HepG2 (cell line): ENCODE data around the gene MED12. TPM values are rescaled to one million over a fixed set of nuclear protein-coding genes. Genes with fewer than 3 reads are reported as not detected.

Experiments
- BCL6 ChIP-seq: IDR thresholded peaks from 2 replicates; pipeline ENCODE4 v1.6.1; 2016; ENCODE audit warnings: missing genetic modification reagents, missing compliant biosample characterization
- CC2D1A ChIP-seq: sonication (generic); formaldehyde crosslinking; IDR thresholded peaks from 2 replicates; pipeline ENCODE4 v1.8.1; 2023; ENCODE audit warnings: mild to moderate bottlenecking, missing genetic modification reagents
- ETV5 ChIP-seq: IDR thresholded peaks from 2 replicates; pipeline ENCODE4 v1.6.1; 2018; ENCODE audit warnings: missing biosample characterization, missing genetic modification reagents, inconsistent platforms, borderline replicate concordance
- HMG20A ChIP-seq: IDR thresholded peaks from 2 replicates; pipeline ENCODE4 v1.6.1; 2016; ENCODE audit warnings: borderline replicate concordance
- KLF9 ChIP-seq: IDR thresholded peaks from 2 replicates; pipeline ENCODE4 v1.6.1; 2016; ENCODE audit warnings: low read depth
- KMT2A ChIP-seq: sonication (generic); formaldehyde crosslinking; IDR thresholded peaks from 2 replicates; pipeline ENCODE4 v1.4.0; 2020; ENCODE audit warnings: missing genetic modification reagents
- PHF8 ChIP-seq: sonication (generic); formaldehyde crosslinking; IDR thresholded peaks from 2 replicates; pipeline ENCODE4 v1.5.0; 2020; ENCODE audit warnings: missing genetic modification reagents
- SIN3A ChIP-seq: IDR thresholded peaks from 2 replicates; pipeline ENCODE4 v1.6.1; 2011; ENCODE audit warnings: low read depth, mild to moderate bottlenecking, control low read depth, low read length, borderline replicate concordance
- SNRNP70 ChIP-seq: fragments of 200-400 bp; formaldehyde crosslinking; IDR thresholded peaks from 2 replicates; pipeline ENCODE4 v1.6.1; 2017; ENCODE audit warnings: mild to moderate bottlenecking, low read depth, low read length, moderate library complexity
- SP140L ChIP-seq: sonication (generic); formaldehyde crosslinking; IDR thresholded peaks from 2 replicates; pipeline ENCODE4 v1.4.0; 2020; ENCODE audit warnings: missing genetic modification reagents, borderline replicate concordance
- ZNF160 ChIP-seq: sonication (generic); formaldehyde crosslinking; IDR thresholded peaks from 2 replicates; pipeline ENCODE4 v1.8.0; 2022; ENCODE audit warnings: mild to moderate bottlenecking, inconsistent platforms, missing genetic modification reagents
- ZNF496 ChIP-seq: sonication (generic); formaldehyde crosslinking; IDR thresholded peaks from 2 replicates; pipeline ENCODE4 v1.8.1; 2023; ENCODE audit warnings: mild to moderate bottlenecking, moderate library complexity, missing genetic modification reagents; ENCODE audit not compliant: insufficient replicate concordance
- polyA plus RNA-seq, 8 experiments: library from polyadenylated mRNA; depleted of rRNA in 3 of 8; stranded (reverse) in 7 of 8; unstranded in 1 of 8; fragments of >200 nt; fragmentation: Illumina TruSeq in 4 of 8; extraction: Trizol in 4 of 8; gene quantifications; 2 replicates each; pipeline versions ENCODE4 v1.2.1 to v1.2.3, GENCODE V29; 2011 to 2016; ENCODE audit warnings: low read depth in 4 of 8, missing spikeins in 1 of 8, mixed read lengths in 1 of 8; ENCODE audit not compliant: insufficient read depth in 1 of 8
- total RNA-seq, 5 experiments: library from RNA; depleted of rRNA; stranded (reverse); fragments of >200 nt; fragmentation: Illumina TruSeq; extraction: Trizol; gene quantifications; 2 replicates each; pipeline ENCODE4 v1.2.3, GENCODE V29; 2016; ENCODE audit warnings: low read depth in 1 of 5
- TF ChIP-seq, protein P1 (sequence below): sonication (generic); formaldehyde crosslinking; IDR thresholded peaks from 2 replicates; pipeline ENCODE4 v1.8.1; 2023; ENCODE audit warnings: mild to moderate bottlenecking, missing genetic modification reagents
- TF ChIP-seq, protein P2 (sequence below): sonication (generic); formaldehyde crosslinking; IDR thresholded peaks from 2 replicates; pipeline ENCODE4 v1.5.0; 2020; ENCODE audit warnings: missing genetic modification reagents, mild to moderate bottlenecking, borderline replicate concordance
- TF ChIP-seq, protein P3 (sequence below): IDR thresholded peaks from 2 replicates; pipeline ENCODE4 v1.6.1; 2016; ENCODE audit warnings: mild to moderate bottlenecking
- TF ChIP-seq, protein P4 (sequence below): sonication (generic); formaldehyde crosslinking; IDR thresholded peaks from 2 replicates; pipeline ENCODE4 v1.4.0; 2020; ENCODE audit warnings: missing genetic modification reagents
- TF ChIP-seq, protein P5 (sequence below): sonication (generic); formaldehyde crosslinking; IDR thresholded peaks from 2 replicates; pipeline ENCODE4 v1.5.0; 2020; ENCODE audit warnings: mild to moderate bottlenecking, missing genetic modification reagents, borderline replicate concordance
- TF ChIP-seq, protein P6 (sequence below): sonication (generic); formaldehyde crosslinking; IDR thresholded peaks from 2 replicates; pipeline ENCODE4 v1.8.0; 2022; ENCODE audit warnings: mild to moderate bottlenecking, missing genetic modification reagents, moderate library complexity

The MED12 gene
- total and polyA plus RNA-seq, 2 of the 13 experiments (the other 11 are each of a cell fraction or from before 2014, with no cell fraction given) = 9.4 to 15.0 TPM

DNA sequence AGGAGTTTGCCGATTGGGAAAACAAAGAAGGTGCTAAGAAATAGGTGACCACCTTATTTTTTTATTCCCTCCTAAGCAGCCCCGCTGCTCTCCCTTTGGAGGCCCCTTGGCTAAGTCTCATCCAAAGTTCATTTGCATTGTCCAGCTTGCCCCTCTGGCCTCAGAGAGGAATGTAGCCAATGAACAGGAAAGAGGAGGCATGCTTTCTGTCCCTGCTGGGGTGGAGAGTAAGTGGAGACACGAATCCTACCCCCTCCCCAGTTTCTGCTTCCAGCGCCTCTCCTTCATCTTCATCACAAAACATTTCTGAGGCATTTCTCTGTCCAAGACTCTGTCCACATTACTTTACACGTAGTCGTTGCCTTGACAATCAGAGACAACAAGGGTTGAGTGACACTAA lies 64.9 kb downstream of the MED12 start (continued):
- TF ChIP-seq, protein P1, sequence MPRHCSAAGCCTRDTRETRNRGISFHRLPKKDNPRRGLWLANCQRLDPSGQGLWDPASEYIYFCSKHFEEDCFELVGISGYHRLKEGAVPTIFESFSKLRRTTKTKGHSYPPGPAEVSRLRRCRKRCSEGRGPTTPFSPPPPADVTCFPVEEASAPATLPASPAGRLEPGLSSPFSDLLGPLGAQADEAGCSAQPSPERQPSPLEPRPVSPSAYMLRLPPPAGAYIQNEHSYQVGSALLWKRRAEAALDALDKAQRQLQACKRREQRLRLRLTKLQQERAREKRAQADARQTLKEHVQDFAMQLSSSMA = no peak
- no peak for TF ChIP-seq ZNF160
- TF ChIP-seq, protein P2, sequence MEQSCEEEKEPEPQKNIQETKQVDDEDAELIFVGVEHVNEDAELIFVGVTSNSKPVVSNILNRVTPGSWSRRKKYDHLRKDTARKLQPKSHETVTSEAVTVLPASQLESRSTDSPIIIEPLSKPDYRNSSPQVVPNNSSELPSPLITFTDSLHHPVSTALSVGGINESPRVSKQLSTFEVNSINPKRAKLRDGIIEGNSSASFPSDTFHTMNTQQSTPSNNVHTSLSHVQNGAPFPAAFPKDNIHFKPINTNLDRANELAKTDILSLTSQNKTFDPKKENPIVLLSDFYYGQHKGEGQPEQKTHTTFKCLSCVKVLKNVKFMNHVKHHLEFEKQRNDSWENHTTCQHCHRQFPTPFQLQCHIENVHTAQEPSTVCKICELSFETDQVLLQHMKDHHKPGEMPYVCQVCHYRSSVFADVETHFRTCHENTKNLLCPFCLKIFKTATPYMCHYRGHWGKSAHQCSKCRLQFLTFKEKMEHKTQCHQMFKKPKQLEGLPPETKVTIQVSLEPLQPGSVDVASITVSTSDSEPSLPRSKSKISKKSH (CRISPR knock-in tag) = no peak
- TF ChIP-seq, protein P3, sequence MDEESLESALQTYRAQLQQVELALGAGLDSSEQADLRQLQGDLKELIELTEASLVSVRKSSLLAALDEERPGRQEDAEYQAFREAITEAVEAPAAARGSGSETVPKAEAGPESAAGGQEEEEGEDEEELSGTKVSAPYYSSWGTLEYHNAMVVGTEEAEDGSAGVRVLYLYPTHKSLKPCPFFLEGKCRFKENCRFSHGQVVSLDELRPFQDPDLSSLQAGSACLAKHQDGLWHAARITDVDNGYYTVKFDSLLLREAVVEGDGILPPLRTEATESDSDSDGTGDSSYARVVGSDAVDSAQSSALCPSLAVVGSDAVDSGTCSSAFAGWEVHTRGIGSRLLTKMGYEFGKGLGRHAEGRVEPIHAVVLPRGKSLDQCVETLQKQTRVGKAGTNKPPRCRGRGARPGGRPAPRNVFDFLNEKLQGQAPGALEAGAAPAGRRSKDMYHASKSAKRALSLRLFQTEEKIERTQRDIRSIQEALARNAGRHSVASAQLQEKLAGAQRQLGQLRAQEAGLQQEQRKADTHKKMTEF (CRISPR knock-in tag) = 0 out of 2 replicates have a peak, but pooled peaks have one; percentile 14
- 0 out of 2 replicates have a peak, but pooled peaks have one; percentile 27 for TF ChIP-seq PHF8 (CRISPR knock-in tag)
- TF ChIP-seq, protein P4, sequence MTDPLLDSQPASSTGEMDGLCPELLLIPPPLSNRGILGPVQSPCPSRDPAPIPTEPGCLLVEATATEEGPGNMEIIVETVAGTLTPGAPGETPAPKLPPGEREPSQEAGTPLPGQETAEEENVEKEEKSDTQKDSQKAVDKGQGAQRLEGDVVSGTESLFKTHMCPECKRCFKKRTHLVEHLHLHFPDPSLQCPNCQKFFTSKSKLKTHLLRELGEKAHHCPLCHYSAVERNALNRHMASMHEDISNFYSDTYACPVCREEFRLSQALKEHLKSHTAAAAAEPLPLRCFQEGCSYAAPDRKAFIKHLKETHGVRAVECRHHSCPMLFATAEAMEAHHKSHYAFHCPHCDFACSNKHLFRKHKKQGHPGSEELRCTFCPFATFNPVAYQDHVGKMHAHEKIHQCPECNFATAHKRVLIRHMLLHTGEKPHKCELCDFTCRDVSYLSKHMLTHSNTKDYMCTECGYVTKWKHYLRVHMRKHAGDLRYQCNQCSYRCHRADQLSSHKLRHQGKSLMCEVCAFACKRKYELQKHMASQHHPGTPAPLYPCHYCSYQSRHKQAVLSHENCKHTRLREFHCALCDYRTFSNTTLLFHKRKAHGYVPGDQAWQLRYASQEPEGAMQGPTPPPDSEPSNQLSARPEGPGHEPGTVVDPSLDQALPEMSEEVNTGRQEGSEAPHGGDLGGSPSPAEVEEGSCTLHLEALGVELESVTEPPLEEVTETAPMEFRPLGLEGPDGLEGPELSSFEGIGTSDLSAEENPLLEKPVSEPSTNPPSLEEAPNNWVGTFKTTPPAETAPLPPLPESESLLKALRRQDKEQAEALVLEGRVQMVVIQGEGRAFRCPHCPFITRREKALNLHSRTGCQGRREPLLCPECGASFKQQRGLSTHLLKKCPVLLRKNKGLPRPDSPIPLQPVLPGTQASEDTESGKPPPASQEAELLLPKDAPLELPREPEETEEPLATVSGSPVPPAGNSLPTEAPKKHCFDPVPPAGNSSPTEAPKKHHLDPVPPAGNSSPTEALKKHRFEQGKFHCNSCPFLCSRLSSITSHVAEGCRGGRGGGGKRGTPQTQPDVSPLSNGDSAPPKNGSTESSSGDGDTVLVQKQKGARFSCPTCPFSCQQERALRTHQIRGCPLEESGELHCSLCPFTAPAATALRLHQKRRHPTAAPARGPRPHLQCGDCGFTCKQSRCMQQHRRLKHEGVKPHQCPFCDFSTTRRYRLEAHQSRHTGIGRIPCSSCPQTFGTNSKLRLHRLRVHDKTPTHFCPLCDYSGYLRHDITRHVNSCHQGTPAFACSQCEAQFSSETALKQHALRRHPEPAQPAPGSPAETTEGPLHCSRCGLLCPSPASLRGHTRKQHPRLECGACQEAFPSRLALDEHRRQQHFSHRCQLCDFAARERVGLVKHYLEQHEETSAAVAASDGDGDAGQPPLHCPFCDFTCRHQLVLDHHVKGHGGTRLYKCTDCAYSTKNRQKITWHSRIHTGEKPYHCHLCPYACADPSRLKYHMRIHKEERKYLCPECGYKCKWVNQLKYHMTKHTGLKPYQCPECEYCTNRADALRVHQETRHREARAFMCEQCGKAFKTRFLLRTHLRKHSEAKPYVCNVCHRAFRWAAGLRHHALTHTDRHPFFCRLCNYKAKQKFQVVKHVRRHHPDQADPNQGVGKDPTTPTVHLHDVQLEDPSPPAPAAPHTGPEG (CRISPR knock-in tag) = no peak
- TF ChIP-seq, protein P5, sequence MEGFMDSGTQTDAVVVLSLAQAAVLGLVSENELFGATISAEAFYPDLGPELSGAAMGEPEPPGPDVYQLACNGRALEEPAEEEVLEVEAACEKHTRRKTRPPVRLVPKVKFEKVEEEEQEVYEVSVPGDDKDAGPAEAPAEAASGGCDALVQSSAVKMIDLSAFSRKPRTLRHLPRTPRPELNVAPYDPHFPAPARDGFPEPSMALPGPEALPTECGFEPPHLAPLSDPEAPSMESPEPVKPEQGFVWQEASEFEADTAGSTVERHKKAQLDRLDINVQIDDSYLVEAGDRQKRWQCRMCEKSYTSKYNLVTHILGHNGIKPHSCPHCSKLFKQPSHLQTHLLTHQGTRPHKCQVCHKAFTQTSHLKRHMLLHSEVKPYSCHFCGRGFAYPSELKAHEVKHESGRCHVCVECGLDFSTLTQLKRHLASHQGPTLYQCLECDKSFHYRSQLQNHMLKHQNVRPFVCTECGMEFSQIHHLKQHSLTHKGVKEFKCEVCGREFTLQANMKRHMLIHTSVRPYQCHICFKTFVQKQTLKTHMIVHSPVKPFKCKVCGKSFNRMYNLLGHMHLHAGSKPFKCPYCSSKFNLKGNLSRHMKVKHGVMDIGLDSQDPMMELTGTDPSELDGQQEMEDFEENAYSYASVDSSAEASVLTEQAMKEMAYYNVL (CRISPR knock-in tag) = peak; percentile 30; the same call in 1 of the 2 replicates
- no peak for TF ChIP-seq SP140L (CRISPR knock-in tag)
- TF ChIP-seq HMG20A (CRISPR knock-in tag) = peak; percentile 26; the same call in 1 of the 2 replicates
- TF ChIP-seq SIN3A = no peak
- TF ChIP-seq, protein P6, sequence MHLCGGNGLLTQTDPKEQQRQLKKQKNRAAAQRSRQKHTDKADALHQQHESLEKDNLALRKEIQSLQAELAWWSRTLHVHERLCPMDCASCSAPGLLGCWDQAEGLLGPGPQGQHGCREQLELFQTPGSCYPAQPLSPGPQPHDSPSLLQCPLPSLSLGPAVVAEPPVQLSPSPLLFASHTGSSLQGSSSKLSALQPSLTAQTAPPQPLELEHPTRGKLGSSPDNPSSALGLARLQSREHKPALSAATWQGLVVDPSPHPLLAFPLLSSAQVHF (CRISPR knock-in tag) = no peak
- TF ChIP-seq KMT2A (CRISPR knock-in tag) = no peak
- no peak for TF ChIP-seq KLF9 (CRISPR knock-in tag)
- peak; percentile 26; the same call in 1 of the 2 replicates for TF ChIP-seq BCL6
- TF ChIP-seq CC2D1A = no peak
- peak; percentile 30; the same call in 1 of the 2 replicates for TF ChIP-seq ETV5 (CRISPR knock-in tag)
- no peak for TF ChIP-seq SNRNP70
- no peak for TF ChIP-seq ZNF496 (CRISPR knock-in tag)
